Right lobe of liver (tissue), 4 donors: Measurements from ENCODE around the gene SLC6A18.

Experiments used
- POLR2A ChIP-seq: fragments of 450-650 bp; IDR thresholded peaks from one replicate; pipeline ENCODE4 v1.6.1; 2017; ENCODE audit warnings: antibody characterized with exemption, mild to moderate bottlenecking
- TF ChIP-seq, protein P1 (sequence below), 4 donors: fragments of 200-600 bp in 3 of 4; fragments of 450-650 bp in 1 of 4; IDR thresholded peaks; one replicate each; pipeline versions ENCODE4 v1.5.1 to v1.8.0; 2016 to 2022; ENCODE audit warnings: antibody characterized with exemption in 4 of 4, mild to moderate bottlenecking in 2 of 4
- donor health status: DM: no; HTN: no; CAD: no.
- donor health status: DM: no; HTN: no; CAD: no.
- donor health status: DM: no; HTN: yes; CAD: no.

DNA sequence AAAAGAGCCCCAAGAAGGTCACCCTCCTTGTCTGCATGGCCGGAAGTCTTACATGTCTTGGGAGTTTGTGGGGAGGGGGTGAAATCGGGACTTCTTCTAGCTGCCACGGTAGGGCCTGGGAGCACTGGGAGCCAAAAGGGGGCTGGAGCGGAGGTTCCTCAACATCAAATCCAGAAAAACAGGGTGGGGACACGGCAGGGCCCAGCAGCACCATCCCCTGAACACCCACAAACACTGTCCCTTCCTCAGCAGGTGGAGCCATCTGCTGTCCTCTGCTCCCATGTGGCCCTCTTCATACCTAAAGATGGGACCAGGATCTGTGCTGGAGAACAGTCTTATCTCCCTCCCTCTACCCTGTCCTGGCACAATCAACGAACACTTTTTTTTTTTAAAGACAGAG, 67.0 kb downstream of the SLC6A18 start:
- TF ChIP-seq, protein P1, sequence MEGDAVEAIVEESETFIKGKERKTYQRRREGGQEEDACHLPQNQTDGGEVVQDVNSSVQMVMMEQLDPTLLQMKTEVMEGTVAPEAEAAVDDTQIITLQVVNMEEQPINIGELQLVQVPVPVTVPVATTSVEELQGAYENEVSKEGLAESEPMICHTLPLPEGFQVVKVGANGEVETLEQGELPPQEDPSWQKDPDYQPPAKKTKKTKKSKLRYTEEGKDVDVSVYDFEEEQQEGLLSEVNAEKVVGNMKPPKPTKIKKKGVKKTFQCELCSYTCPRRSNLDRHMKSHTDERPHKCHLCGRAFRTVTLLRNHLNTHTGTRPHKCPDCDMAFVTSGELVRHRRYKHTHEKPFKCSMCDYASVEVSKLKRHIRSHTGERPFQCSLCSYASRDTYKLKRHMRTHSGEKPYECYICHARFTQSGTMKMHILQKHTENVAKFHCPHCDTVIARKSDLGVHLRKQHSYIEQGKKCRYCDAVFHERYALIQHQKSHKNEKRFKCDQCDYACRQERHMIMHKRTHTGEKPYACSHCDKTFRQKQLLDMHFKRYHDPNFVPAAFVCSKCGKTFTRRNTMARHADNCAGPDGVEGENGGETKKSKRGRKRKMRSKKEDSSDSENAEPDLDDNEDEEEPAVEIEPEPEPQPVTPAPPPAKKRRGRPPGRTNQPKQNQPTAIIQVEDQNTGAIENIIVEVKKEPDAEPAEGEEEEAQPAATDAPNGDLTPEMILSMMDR (IDR thresholded peaks at IDR 0.05), result no peak
- no peak for TF ChIP-seq POLR2A
